Gastroesophageal sphincter (tissue), 3 donors: ENCODE measurements around the gene PLEKHA7.
A peak's percentile ranks its signal among the peaks of the same experiment; 100 is the strongest.

Source experiments
- CTCF ChIP-seq, 4 experiments: fragments of 200-600 bp in 2 of 4; fragments of 450-650 bp in 2 of 4; sonication (generic) in 1 of 4; IDR thresholded peaks; one replicate each; pipeline ENCODE4 v1.5.1; 2017 to 2019; ENCODE audit warnings: antibody characterized with exemption in 4 of 4, mild to moderate bottlenecking in 2 of 4, moderate library complexity in 2 of 4
- POLR2AphosphoS5 ChIP-seq: sonication (generic); formaldehyde crosslinking; IDR thresholded peaks from one replicate; pipeline ENCODE4 v1.6.1; 2017; ENCODE audit warnings: antibody characterized with exemption

- TF ChIP-seq POLR2AphosphoS5 (peak; percentile 61), CTCF (IDR thresholded peaks at IDR 0.05) (no peak)
Measured at GRCh38 chr11:16791191-16791961, 222.8 kb downstream of the PLEKHA7 start.
